Measurements from ENCODE around the gene LMF1. TPM values are rescaled to one million over a fixed set of nuclear protein-coding genes. Genes with fewer than 3 reads are reported as not detected.

The LMF1 gene
- total RNA-seq, 4 donors from 2014 or later: 23.2 to 97.8 (median 89.1) TPM

DNA sequence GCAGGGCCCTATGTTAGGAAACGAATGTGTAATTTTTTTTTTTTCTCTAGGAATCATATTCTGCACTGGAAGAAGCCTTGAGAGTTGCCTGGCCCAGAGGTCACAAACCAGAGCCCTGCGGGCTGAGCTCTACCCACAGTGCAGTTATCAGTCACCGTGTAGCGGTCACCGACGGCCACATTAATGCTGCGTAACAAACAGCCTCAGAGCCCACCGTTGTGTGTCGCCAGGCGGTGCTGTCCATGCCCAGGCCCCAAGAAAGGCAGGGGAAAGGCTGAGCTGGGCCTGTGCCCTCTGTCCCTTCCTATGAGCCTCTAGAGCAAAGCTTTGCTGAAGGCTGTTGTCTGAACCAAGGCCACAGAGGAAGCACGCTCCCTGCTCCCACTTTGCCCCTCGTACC, 4.5 kb upstream of the LMF1 start:
- intact Hi-C loops (cut with DNase I): no loop called here
- Histone ChIP-seq H3K27me3 (peaks cover 4% of the 10 kb centered on the region), H3K36me3 (no peaks in the 10 kb centered on the region), H3K9me3 (no peaks in the 10 kb centered on the region), H3K4me3 (replicated peaks in 1 of 3) (no peak overlapping the region), H3K27ac (no peak overlapping the region), H3K4me1 (peaks cover 7 to 22% of the 10 kb centered on the region in 2 donors)
- no peak for DNase-seq
- WGBS, 2 donors: 96 to 99% methylated on average over 10 to 12 of the region's 12 CpGs
- TF ChIP-seq POLR2A (IDR thresholded peaks at IDR 0.05): no peak
- TF ChIP-seq, protein P1, sequence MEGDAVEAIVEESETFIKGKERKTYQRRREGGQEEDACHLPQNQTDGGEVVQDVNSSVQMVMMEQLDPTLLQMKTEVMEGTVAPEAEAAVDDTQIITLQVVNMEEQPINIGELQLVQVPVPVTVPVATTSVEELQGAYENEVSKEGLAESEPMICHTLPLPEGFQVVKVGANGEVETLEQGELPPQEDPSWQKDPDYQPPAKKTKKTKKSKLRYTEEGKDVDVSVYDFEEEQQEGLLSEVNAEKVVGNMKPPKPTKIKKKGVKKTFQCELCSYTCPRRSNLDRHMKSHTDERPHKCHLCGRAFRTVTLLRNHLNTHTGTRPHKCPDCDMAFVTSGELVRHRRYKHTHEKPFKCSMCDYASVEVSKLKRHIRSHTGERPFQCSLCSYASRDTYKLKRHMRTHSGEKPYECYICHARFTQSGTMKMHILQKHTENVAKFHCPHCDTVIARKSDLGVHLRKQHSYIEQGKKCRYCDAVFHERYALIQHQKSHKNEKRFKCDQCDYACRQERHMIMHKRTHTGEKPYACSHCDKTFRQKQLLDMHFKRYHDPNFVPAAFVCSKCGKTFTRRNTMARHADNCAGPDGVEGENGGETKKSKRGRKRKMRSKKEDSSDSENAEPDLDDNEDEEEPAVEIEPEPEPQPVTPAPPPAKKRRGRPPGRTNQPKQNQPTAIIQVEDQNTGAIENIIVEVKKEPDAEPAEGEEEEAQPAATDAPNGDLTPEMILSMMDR (IDR thresholded peaks at IDR 0.05): no peak

DNA sequence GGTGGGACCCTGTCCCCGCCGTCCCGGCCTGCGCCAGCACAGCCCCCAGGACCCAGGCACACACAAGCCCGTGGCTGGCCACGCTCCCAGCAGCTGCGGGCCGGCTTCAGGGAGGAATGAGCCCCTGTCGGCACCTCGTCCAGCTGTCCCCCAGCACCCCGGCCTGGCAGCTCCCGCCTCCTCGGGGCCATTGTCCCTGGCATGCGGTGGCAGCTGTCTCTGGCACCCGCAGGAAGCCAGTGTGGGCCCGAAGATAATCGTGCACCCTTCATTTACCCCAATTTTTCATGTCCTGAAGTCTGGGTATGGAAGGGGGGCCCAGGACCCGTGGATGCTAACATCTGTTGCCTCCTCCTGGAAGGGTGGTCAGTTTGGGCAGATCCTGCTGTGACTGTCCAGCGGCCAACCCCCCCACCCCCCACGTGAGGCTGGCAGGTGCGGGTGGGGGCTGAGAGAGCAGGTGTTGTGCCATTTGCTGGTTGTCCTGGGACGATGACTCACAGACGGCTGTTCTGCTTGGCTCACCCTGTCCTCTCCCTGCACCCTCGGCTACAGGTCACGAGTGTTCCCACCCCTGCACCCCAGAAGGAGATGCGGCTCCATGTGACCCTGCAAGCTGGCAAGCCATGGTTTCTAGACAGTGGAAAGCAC, 4.0 kb upstream of the LMF1 start:
- no peak overlapping the region for H3K4me3 ChIP-seq (replicated peaks in 1 of 3)
- H3K4me1 ChIP-seq: peaks cover 8 to 22% of the 10 kb centered on the region in 2 donors
- H3K27ac ChIP-seq: peak overlapping the region in 2 of 3 donors; percentile 21 to 44
- no peaks in the 10 kb centered on the region for H3K27me3 ChIP-seq
- WGBS, 2 donors: 58 to 86% methylated on average over 11 to 13 of the region's 26 CpGs
- H3K9me3 ChIP-seq: no peaks in the 10 kb centered on the region
- peak; percentile 26 to 27 for DNase-seq
- TF ChIP-seq, protein P1 (IDR thresholded peaks at IDR 0.05): no peak
- no peak for TF ChIP-seq POLR2A (IDR thresholded peaks at IDR 0.05)
- intact Hi-C loops (cut with DNase I): no loop called here
- no peaks in the 10 kb centered on the region for H3K36me3 ChIP-seq

DNA sequence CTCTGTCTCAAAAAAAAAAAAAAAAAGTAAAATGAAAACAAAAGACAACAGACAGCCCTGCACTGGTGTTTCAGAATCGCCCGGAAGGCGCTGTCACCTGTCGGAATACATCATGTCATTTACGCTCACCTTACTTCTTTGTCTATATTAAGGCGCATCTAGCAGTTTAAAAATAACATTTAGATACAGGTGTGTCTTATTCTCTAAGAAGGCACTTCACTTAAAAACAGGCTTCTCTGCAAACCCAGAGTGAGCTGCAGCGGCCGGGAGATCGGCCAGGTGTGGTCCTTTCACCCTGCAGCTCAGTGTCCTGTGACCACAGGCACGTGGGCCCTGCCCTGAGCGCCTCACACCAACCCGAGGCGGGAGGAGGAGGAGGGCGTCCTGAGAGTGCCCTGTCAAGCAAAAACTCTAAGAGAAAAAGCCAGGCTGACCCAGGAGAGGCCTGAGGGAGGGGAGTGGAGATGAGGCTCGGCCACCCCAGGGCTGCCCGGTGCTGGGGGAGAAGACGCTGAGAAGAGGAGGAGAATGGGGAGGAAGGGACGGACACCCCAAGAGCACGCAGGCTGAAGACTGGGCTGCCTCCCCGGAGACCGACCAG, 3.3 kb upstream of the LMF1 start:
- Histone ChIP-seq H3K4me1 (peaks cover 14 to 27% of the 10 kb centered on the region in 2 donors), H3K27me3 (no peaks in the 10 kb centered on the region), H3K27ac (peak overlapping the region; percentile 3 to 50 (median 44)), H3K9me3 (no peaks in the 10 kb centered on the region), H3K4me3 (replicated peaks in 1 of 3) (no peak overlapping the region), H3K36me3 (no peaks in the 10 kb centered on the region)
- TF ChIP-seq, protein P1 (IDR thresholded peaks at IDR 0.05): no peak
- no peak for TF ChIP-seq POLR2A (IDR thresholded peaks at IDR 0.05)
- peak; percentile 94 for DNase-seq
- intact Hi-C loops (cut with DNase I): no loop called here
- WGBS, 2 donors: 29 to 51% methylated on average over 17 to 21 of the region's 21 CpGs

DNA sequence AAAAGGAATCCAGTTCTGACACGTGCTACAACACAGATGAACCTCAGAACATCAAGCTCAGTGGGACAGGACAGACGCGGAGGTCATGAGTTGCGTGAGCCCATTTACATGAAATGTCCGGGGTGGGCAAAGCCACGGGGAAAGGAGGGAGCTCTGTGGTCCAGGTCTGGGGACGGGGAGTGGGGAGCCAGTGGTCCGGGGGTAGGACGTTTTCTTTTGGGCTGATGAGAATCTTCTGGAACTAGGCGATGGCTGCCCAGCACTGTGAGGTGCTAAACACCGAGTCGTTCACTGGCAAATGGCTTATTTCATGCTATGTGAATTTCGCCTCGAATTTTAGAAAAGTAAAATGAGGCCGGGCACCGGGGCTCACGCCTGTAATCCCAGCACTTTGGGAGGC, 2.6 kb upstream of the LMF1 start:
- intact Hi-C loops (cut with DNase I): no loop called here
- no peak overlapping the region for H3K4me3 ChIP-seq (replicated peaks in 1 of 3)
- WGBS, 2 donors: 91 to 93% methylated on average over 17 of the region's 17 CpGs
- peaks cover 15 to 27% of the 10 kb centered on the region in 2 donors for H3K4me1 ChIP-seq
- no peaks in the 10 kb centered on the region for H3K27me3 ChIP-seq
- H3K27ac ChIP-seq: peak overlapping the region in 2 of 3 donors; percentile 3 to 50
- no peaks in the 10 kb centered on the region for H3K9me3 ChIP-seq
- DNase-seq: no peak
- H3K36me3 ChIP-seq: no peaks in the 10 kb centered on the region
- TF ChIP-seq POLR2A (IDR thresholded peaks at IDR 0.05): no peak
- TF ChIP-seq, protein P1 (IDR thresholded peaks at IDR 0.05): no peak

DNA sequence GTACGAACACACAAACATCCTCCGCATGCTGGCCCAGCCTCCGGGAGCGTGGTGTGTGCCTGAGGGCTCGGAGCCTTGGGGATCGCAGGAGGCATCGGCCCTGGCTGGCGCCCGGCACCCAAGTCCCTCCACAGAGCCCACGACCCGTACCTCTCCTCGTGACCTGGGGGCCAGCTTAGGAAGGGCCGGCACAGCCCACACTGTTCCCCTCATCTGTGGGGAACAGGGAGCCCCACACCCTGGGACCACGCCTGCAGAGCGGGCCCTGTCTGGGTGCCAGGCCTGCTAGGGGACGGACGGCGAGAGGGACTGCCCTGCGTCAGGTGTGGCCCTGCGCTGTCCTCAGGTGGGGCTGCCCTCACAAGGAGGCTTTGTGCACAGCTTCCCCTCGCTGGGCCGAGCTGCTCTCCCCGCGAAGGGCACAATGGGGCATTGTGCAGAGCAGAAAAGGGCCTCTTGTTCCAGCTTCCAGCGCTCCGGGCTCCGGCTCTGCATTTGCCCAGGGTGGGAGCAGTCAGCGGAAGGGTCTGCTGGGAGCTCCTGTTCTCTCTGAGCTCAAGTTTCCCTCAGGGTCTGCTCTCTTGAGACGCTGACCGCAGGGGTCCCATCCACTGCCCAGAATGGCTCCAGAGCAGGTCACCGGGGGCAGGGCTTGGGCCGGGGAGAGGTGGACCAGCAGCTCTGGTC, 1.7 kb upstream of the LMF1 start:
- H3K9me3 ChIP-seq: no peaks in the 10 kb centered on the region
- DNase-seq: no peak
- peaks cover 15 to 27% of the 10 kb centered on the region in 2 donors for H3K4me1 ChIP-seq
- TF ChIP-seq POLR2A (IDR thresholded peaks at IDR 0.05): no peak
- TF ChIP-seq, protein P1 (IDR thresholded peaks at IDR 0.05): no peak
- H3K27me3 ChIP-seq: no peaks in the 10 kb centered on the region
- intact Hi-C loops (cut with DNase I): no loop called here
- no peak overlapping the region for H3K4me3 ChIP-seq (replicated peaks in 1 of 3)
- H3K27ac ChIP-seq: no peak overlapping the region
- H3K36me3 ChIP-seq: no peaks in the 10 kb centered on the region
- 82% methylated on average over 16 to 25 of the region's 32 CpGs for WGBS, 2 donors
